ENCODE measurements around the gene IRGC.
"Not testable (repeated sequence)": the region's sequence is repeated elsewhere in the genome, so short reads cannot be mapped to it uniquely, and the experiment has no call there.

IRGC gene

GRCh38 chr19:43755256-43755801 is 39.5 kb downstream of the IRGC start:
- DNase-seq = no peak

GRCh38 chr19:43759515-43759914 is 43.6 kb downstream of the IRGC start:
- DNase-seq = no peak

- DNase-seq = no peak
Measured at GRCh38 chr19:43760941-43761340, 45.1 kb downstream of the IRGC start.

GRCh38 chr19:43762814-43763213 is 46.9 kb downstream of the IRGC start:
- DNase-seq = no peak

- DNase-seq = no peak
Measured at GRCh38 chr19:43763473-43763939, 47.6 kb downstream of the IRGC start.

GRCh38 chr19:43764684-43765083 is 48.8 kb downstream of the IRGC start:
- not testable (repeated sequence) for DNase-seq

GRCh38 chr19:43765109-43765876 is 49.4 kb downstream of the IRGC start:
- no peak for DNase-seq

- DNase-seq = no peak
Measured at GRCh38 chr19:43766755-43767043, 50.8 kb downstream of the IRGC start.

- DNase-seq = no peak
Measured at GRCh38 chr19:43767316-43767715, 51.4 kb downstream of the IRGC start.

- no peak for DNase-seq
Measured at GRCh38 chr19:43767818-43768217, 51.9 kb downstream of the IRGC start.

- DNase-seq = no peak
Measured at GRCh38 chr19:43768273-43769050, 52.6 kb downstream of the IRGC start.

- no peak for DNase-seq
Measured at GRCh38 chr19:43769256-43769655, 53.4 kb downstream of the IRGC start.

All from cortex of kidney (tissue), 1 donor.